ENCODE measurements around the gene GAK. TPM values are rescaled to one million over a fixed set of nuclear protein-coding genes. Genes with fewer than 3 reads are reported as not detected.

GAK gene
- total RNA-seq, 2 experiments from 2014 or later: 82.9 to 88.0 TPM

GRCh38 chr4:845233-845835 lies 86.8 kb downstream of the GAK start:
- intact Hi-C loops (cut with DNase I, micrococcal nuclease): no loop called here
- CTCF ChIA-PET: no interaction called here
- H3K4me1 Mint-ChIP-seq: no peaks in the 10 kb centered on the region
- no peak overlapping the region for H3K27ac Mint-ChIP-seq
- H3K4me3 Mint-ChIP-seq: no peak overlapping the region
- no peaks in the 10 kb centered on the region for H3K27me3 Mint-ChIP-seq
- POLR2A ChIA-PET: no interaction called here
- H3K36me3 Mint-ChIP-seq (ENCODE audit: low read depth): peaks cover 14% of the 10 kb centered on the region
- DNase-seq: no peak
- H3K9me3 Mint-ChIP-seq (ENCODE audit: low read depth): peaks cover 4% of the 10 kb centered on the region
- ATAC-seq: no peak

- intact Hi-C loops (cut with DNase I, micrococcal nuclease): no loop called here
- DNase-seq: no peak
- no peak for ATAC-seq
- CTCF ChIA-PET: no interaction called here
- no peaks in the 10 kb centered on the region for H3K27me3 Mint-ChIP-seq
- H3K27ac Mint-ChIP-seq: no peak overlapping the region
- H3K36me3 Mint-ChIP-seq (ENCODE audit: low read depth): peaks cover 14% of the 10 kb centered on the region
- H3K9me3 Mint-ChIP-seq (ENCODE audit: low read depth): peaks cover 4% of the 10 kb centered on the region
- POLR2A ChIA-PET: no interaction called here
- H3K4me3 Mint-ChIP-seq: no peak overlapping the region
- H3K4me1 Mint-ChIP-seq: peaks cover 2% of the 10 kb centered on the region
Observed at GRCh38 chr4:844752-845232, 87.3 kb downstream of the GAK start.

- peaks cover 15% of the 10 kb centered on the region for H3K9me3 Mint-ChIP-seq (ENCODE audit: low read depth)
- CTCF ChIA-PET: no interaction called here
- intact Hi-C loops (cut with DNase I, micrococcal nuclease): no loop called here
- no peak overlapping the region for H3K27ac Mint-ChIP-seq
- ATAC-seq (peak; percentile 73), DNase-seq (no peak)
- peaks cover 2% of the 10 kb centered on the region for H3K4me1 Mint-ChIP-seq
- H3K4me3 Mint-ChIP-seq: no peak overlapping the region
- POLR2A ChIA-PET: interaction anchor here (0.7 kb wide), 1 partner anchor 58 kb away, joined by 4 read pairs; no protein-coding TSS in a partner anchor
- H3K36me3 Mint-ChIP-seq (ENCODE audit: low read depth): peaks cover 16% of the 10 kb centered on the region
- H3K27me3 Mint-ChIP-seq: no peaks in the 10 kb centered on the region
Observed at GRCh38 chr4:839675-840443, 92.3 kb downstream of the GAK start.

- intact Hi-C loops (cut with DNase I, micrococcal nuclease): no loop called here
- Mint-ChIP-seq H3K27me3 (peaks cover 3% of the 10 kb centered on the region), H3K27ac (no peak overlapping the region), H3K4me3 (no peak overlapping the region), H3K36me3 (ENCODE audit: low read depth) (peaks cover 10% of the 10 kb centered on the region), H3K9me3 (ENCODE audit: low read depth) (peaks cover 13% of the 10 kb centered on the region), H3K4me1 (peaks cover 9% of the 10 kb centered on the region)
- DNase-seq (no peak), ATAC-seq (no peak)
- ChIA-PET POLR2A (no interaction called here), CTCF (no interaction called here)
Observed at GRCh38 chr4:837772-838171, 94.3 kb downstream of the GAK start.

GRCh38 chr4:836750-837301 lies 95.3 kb downstream of the GAK start:
- intact Hi-C loops (cut with DNase I, micrococcal nuclease): no loop called here
- Mint-ChIP-seq H3K4me3 (no peak overlapping the region), H3K9me3 (ENCODE audit: low read depth) (peaks cover 13% of the 10 kb centered on the region), H3K27me3 (peaks cover 3% of the 10 kb centered on the region), H3K36me3 (ENCODE audit: low read depth) (peaks cover 5% of the 10 kb centered on the region), H3K27ac (no peak overlapping the region), H3K4me1 (peaks cover 9% of the 10 kb centered on the region)
- ChIA-PET CTCF (no interaction called here), POLR2A (no interaction called here)
- no peak for ATAC-seq
- DNase-seq: no peak

- Mint-ChIP-seq H3K4me3 (no peak overlapping the region), H3K9me3 (ENCODE audit: low read depth) (peaks cover 11% of the 10 kb centered on the region), H3K4me1 (peaks cover 9% of the 10 kb centered on the region), H3K27me3 (peaks cover 3% of the 10 kb centered on the region), H3K27ac (no peak overlapping the region), H3K36me3 (ENCODE audit: low read depth) (peaks cover 2% of the 10 kb centered on the region)
- POLR2A ChIA-PET: no interaction called here
- DNase-seq: no peak
- CTCF ChIA-PET: interaction anchor here (0.6 kb wide), 1 partner anchor 47 kb away, joined by 3 read pairs; no protein-coding TSS in a partner anchor
- intact Hi-C loops (cut with DNase I, micrococcal nuclease): no loop called here
- ATAC-seq: no peak
Observed at GRCh38 chr4:836003-836511, 96.1 kb downstream of the GAK start.

- no peak for DNase-seq
- Mint-ChIP-seq H3K36me3 (ENCODE audit: low read depth) (peaks cover 2% of the 10 kb centered on the region), H3K4me1 (peaks cover 9% of the 10 kb centered on the region), H3K27me3 (peaks cover 4% of the 10 kb centered on the region), H3K27ac (no peak overlapping the region), H3K9me3 (ENCODE audit: low read depth) (peaks cover 13% of the 10 kb centered on the region), H3K4me3 (no peak overlapping the region)
- ChIA-PET CTCF (interaction anchor here (0.6 kb wide), 1 partner anchor 14 kb away, joined by 3 read pairs; no protein-coding TSS in a partner anchor), POLR2A (no interaction called here)
- no peak for ATAC-seq
- intact Hi-C loops (cut with DNase I, micrococcal nuclease): no loop called here
Observed at GRCh38 chr4:835148-836002, 96.7 kb downstream of the GAK start.

- peaks cover 2% of the 10 kb centered on the region for H3K36me3 Mint-ChIP-seq (ENCODE audit: low read depth)
- ATAC-seq (no peak), DNase-seq (no peak)
- peaks cover 13% of the 10 kb centered on the region for H3K9me3 Mint-ChIP-seq (ENCODE audit: low read depth)
- CTCF ChIA-PET: no interaction called here
- no peak overlapping the region for H3K27ac Mint-ChIP-seq
- peaks cover 7% of the 10 kb centered on the region for H3K4me1 Mint-ChIP-seq
- peaks cover 6% of the 10 kb centered on the region for H3K27me3 Mint-ChIP-seq
- intact Hi-C loops (cut with DNase I, micrococcal nuclease): no loop called here
- POLR2A ChIA-PET: no interaction called here
- no peak overlapping the region for H3K4me3 Mint-ChIP-seq
Observed at GRCh38 chr4:834368-835147, 97.6 kb downstream of the GAK start.

- peaks cover 1% of the 10 kb centered on the region for H3K36me3 Mint-ChIP-seq (ENCODE audit: low read depth)
- H3K4me3 Mint-ChIP-seq: no peak overlapping the region
- peaks cover 6% of the 10 kb centered on the region for H3K27me3 Mint-ChIP-seq
- peaks cover 7% of the 10 kb centered on the region for H3K4me1 Mint-ChIP-seq
- ChIA-PET CTCF (no interaction called here), POLR2A (no interaction called here)
- DNase-seq (no peak), ATAC-seq (peak; percentile 30)
- H3K9me3 Mint-ChIP-seq (ENCODE audit: low read depth): peaks cover 13% of the 10 kb centered on the region
- H3K27ac Mint-ChIP-seq: no peak overlapping the region
- intact Hi-C loops (cut with DNase I, micrococcal nuclease): no loop called here
Observed at GRCh38 chr4:833731-834367, 98.3 kb downstream of the GAK start.

- POLR2A ChIA-PET: no interaction called here
- Mint-ChIP-seq H3K9me3 (ENCODE audit: low read depth) (peaks cover 12% of the 10 kb centered on the region), H3K36me3 (ENCODE audit: low read depth) (no peaks in the 10 kb centered on the region), H3K4me3 (no peak overlapping the region), H3K4me1 (peaks cover 7% of the 10 kb centered on the region), H3K27me3 (peaks cover 8% of the 10 kb centered on the region), H3K27ac (no peak overlapping the region)
- CTCF ChIA-PET: no interaction called here
- intact Hi-C loops (cut with DNase I, micrococcal nuclease): no loop called here
- ATAC-seq (peak; percentile 66), DNase-seq (peak; percentile 53)
Observed at GRCh38 chr4:833156-833555, 99.0 kb downstream of the GAK start.

All from activated CD4-positive, alpha-beta T cell treated with anti-CD3 and anti-CD28 coated beads for 36 hours (primary cell).